WTC11 (cell line): ENCODE results near the gene TEFM. TPM values are rescaled to one million over a fixed set of nuclear protein-coding genes. Genes with fewer than 3 reads are reported as not detected.
A peak's percentile ranks its signal among the peaks of the same experiment; 100 is the strongest.

ENCODE experiments used
- ATF1 ChIP-seq: sonication (generic); formaldehyde crosslinking; IDR thresholded peaks from 2 replicates; pipeline ENCODE4 v1.8.1; 2023; ENCODE audit warnings: mild to moderate bottlenecking, moderate library complexity, missing genetic modification reagents
- CBFB ChIP-seq: sonication (generic); formaldehyde crosslinking; IDR thresholded peaks from 2 replicates; pipeline ENCODE4 v1.8.1; 2022; ENCODE audit warnings: mild to moderate bottlenecking, low read depth, missing genetic modification reagents
- ELF4 ChIP-seq: sonication (generic); formaldehyde crosslinking; IDR thresholded peaks from 2 replicates; pipeline ENCODE4 v1.8.1; 2022; ENCODE audit warnings: low read depth, mild to moderate bottlenecking, moderate library complexity, missing genetic modification reagents
- FOXK1 ChIP-seq: sonication (generic); formaldehyde crosslinking; IDR thresholded peaks from 2 replicates; pipeline ENCODE4 v1.8.0; 2022; ENCODE audit warnings: mild to moderate bottlenecking, moderate library complexity, missing genetic modification reagents
- FOXP1 ChIP-seq: sonication (generic); formaldehyde crosslinking; IDR thresholded peaks from 2 replicates; pipeline ENCODE4 v1.8.0; 2022; ENCODE audit warnings: missing genetic modification reagents, mild to moderate bottlenecking, moderate library complexity, borderline replicate concordance
- GRHL2 ChIP-seq: fragments of 250-450 bp; sonication (Bioruptor Pico); IDR thresholded peaks from 2 replicates; pipeline ENCODE4 v1.8.0; 2022; ENCODE audit warnings: mild to moderate bottlenecking, moderate library complexity; ENCODE audit not compliant: insufficient replicate concordance, severe bottlenecking
- HMGA2 ChIP-seq: fragments of 250-450 bp; sonication (Bioruptor Pico); IDR thresholded peaks from 2 replicates; pipeline ENCODE4 v1.4.0; 2021; ENCODE audit warnings: mild to moderate bottlenecking, moderate library complexity
- IRF2 ChIP-seq: sonication (generic); formaldehyde crosslinking; IDR thresholded peaks from 2 replicates; pipeline ENCODE4 v1.8.0; 2022; ENCODE audit warnings: low read depth, missing genetic modification reagents, borderline replicate concordance
- JAZF1 ChIP-seq: fragments of 250-450 bp; sonication (Bioruptor Pico); IDR thresholded peaks from 2 replicates; pipeline ENCODE4 v1.9.0; 2021; ENCODE audit warnings: moderate library complexity, mild to moderate bottlenecking, inconsistent platforms
- SMAD3 ChIP-seq: sonication (generic); formaldehyde crosslinking; IDR thresholded peaks from 2 replicates; pipeline ENCODE4 v1.8.0; 2022; ENCODE audit warnings: missing genetic modification reagents, mild to moderate bottlenecking, borderline replicate concordance
- SOX15 ChIP-seq: fragments of 250-450 bp; sonication (Bioruptor Pico); IDR thresholded peaks from 2 replicates; pipeline ENCODE4 v1.9.0; 2021; ENCODE audit warnings: mild to moderate bottlenecking
- TCF7 ChIP-seq: sonication (generic); formaldehyde crosslinking; IDR thresholded peaks from 2 replicates; pipeline ENCODE4 v1.8.0; 2022; ENCODE audit warnings: mild to moderate bottlenecking, low read depth, missing genetic modification reagents, moderate library complexity
- ZBTB21 ChIP-seq: sonication (generic); formaldehyde crosslinking; IDR thresholded peaks from 2 replicates; pipeline ENCODE4 v1.8.1; 2023; ENCODE audit warnings: mild to moderate bottlenecking, missing genetic modification reagents, borderline replicate concordance
- total RNA-seq: library from RNA; stranded (reverse); gene quantifications from 3 replicates; pipeline ENCODE4 v1.2.3, GENCODE V29; 2021
- TF ChIP-seq, protein P1 (sequence below): sonication (generic); formaldehyde crosslinking; IDR thresholded peaks from 2 replicates; pipeline ENCODE4 v1.8.1; 2023; ENCODE audit warnings: mild to moderate bottlenecking, missing genetic modification reagents, borderline replicate concordance
- TF ChIP-seq, protein P2 (sequence below): sonication (generic); formaldehyde crosslinking; IDR thresholded peaks from 2 replicates; pipeline ENCODE4 v1.8.0; 2023; ENCODE audit warnings: missing genetic modification reagents, mild to moderate bottlenecking, borderline replicate concordance
- TF ChIP-seq, protein P3 (sequence below): fragments of 250-450 bp; sonication (Bioruptor Pico); IDR thresholded peaks from 2 replicates; pipeline ENCODE4 v1.8.0; 2021; ENCODE audit warnings: mild to moderate bottlenecking
- TF ChIP-seq, protein P4 (sequence below): sonication (generic); formaldehyde crosslinking; IDR thresholded peaks from 2 replicates; pipeline ENCODE4 v1.8.1; 2023; ENCODE audit warnings: mild to moderate bottlenecking, missing genetic modification reagents, moderate library complexity
- TF ChIP-seq, protein P5 (sequence below): fragments of 200-600 bp; IDR thresholded peaks from 2 replicates; pipeline ENCODE4 v1.8.0; 2022; ENCODE audit warnings: antibody characterized with exemption
- TF ChIP-seq, protein P6 (sequence below): sonication (generic); formaldehyde crosslinking; IDR thresholded peaks from 2 replicates; pipeline ENCODE4 v1.8.0; 2023; ENCODE audit warnings: missing genetic modification reagents
- TF ChIP-seq, protein P7 (sequence below): sonication (generic); formaldehyde crosslinking; conservative IDR thresholded peaks from 2 replicates; pipeline ENCODE4 v1.8.1; 2022; ENCODE audit warnings: mild to moderate bottlenecking, missing genetic modification reagents
- TF ChIP-seq, protein P8 (sequence below): sonication (generic); formaldehyde crosslinking; IDR thresholded peaks from 2 replicates; pipeline ENCODE4 v1.8.1; 2023; ENCODE audit warnings: mild to moderate bottlenecking, missing genetic modification reagents, moderate library complexity

TEFM gene
- total RNA-seq, 1 experiment from 2014 or later: 12.3 TPM

DNA sequence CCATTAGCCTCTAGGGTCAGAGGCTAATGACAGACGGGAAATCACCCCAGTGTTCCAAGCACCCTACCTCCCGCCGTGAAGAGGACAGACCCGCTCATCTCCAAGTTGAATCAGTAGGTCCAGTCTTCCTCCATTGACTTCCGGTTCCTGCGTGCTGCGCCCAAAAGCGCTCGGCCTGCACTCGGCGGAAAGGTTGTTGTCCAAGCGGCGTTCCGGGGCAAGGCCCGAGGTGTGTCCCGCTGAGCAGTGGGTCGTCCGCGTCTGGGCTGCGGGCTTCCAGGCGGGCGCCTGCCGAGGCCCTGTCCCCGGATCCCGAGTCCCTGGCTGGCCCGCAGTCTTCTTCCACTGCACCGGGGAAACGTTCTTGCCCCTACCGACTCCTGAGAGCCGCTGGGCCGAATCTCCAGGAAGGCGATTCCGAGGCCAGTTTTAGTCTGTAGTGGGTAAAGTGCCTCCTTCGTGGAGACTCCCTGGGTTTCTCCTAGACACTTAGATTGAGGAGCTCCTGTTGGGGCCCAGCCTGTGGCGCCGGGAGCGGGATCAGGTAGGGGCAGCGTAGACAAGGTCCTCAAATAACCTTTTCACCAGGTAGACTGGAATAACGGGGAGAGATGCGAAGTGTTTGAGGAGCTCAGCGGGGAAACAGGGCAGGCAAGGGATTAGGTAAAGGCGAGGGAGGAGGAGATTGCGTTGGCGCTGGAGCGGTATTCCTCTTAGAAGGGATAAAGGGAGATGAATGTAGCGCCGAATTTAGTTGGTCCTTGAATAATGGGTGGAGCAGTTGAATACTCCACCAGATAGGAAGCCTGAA, at the start of gene TEFM (continued):
- TF ChIP-seq, protein P1, sequence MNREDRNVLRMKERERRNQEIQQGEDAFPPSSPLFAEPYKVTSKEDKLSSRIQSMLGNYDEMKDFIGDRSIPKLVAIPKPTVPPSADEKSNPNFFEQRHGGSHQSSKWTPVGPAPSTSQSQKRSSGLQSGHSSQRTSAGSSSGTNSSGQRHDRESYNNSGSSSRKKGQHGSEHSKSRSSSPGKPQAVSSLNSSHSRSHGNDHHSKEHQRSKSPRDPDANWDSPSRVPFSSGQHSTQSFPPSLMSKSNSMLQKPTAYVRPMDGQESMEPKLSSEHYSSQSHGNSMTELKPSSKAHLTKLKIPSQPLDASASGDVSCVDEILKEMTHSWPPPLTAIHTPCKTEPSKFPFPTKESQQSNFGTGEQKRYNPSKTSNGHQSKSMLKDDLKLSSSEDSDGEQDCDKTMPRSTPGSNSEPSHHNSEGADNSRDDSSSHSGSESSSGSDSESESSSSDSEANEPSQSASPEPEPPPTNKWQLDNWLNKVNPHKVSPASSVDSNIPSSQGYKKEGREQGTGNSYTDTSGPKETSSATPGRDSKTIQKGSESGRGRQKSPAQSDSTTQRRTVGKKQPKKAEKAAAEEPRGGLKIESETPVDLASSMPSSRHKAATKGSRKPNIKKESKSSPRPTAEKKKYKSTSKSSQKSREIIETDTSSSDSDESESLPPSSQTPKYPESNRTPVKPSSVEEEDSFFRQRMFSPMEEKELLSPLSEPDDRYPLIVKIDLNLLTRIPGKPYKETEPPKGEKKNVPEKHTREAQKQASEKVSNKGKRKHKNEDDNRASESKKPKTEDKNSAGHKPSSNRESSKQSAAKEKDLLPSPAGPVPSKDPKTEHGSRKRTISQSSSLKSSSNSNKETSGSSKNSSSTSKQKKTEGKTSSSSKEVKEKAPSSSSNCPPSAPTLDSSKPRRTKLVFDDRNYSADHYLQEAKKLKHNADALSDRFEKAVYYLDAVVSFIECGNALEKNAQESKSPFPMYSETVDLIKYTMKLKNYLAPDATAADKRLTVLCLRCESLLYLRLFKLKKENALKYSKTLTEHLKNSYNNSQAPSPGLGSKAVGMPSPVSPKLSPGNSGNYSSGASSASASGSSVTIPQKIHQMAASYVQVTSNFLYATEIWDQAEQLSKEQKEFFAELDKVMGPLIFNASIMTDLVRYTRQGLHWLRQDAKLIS (CRISPR knock-in tag): peak; percentile 58; the same call in 1 of the 2 replicates
- no peak for TF ChIP-seq GRHL2 (CRISPR knock-in tag)
- TF ChIP-seq SMAD3: peak; percentile 74
- 0 out of 2 replicates have a peak, but pooled peaks have one; percentile 68 for TF ChIP-seq TCF7 (CRISPR knock-in tag)
- TF ChIP-seq, protein P2, sequence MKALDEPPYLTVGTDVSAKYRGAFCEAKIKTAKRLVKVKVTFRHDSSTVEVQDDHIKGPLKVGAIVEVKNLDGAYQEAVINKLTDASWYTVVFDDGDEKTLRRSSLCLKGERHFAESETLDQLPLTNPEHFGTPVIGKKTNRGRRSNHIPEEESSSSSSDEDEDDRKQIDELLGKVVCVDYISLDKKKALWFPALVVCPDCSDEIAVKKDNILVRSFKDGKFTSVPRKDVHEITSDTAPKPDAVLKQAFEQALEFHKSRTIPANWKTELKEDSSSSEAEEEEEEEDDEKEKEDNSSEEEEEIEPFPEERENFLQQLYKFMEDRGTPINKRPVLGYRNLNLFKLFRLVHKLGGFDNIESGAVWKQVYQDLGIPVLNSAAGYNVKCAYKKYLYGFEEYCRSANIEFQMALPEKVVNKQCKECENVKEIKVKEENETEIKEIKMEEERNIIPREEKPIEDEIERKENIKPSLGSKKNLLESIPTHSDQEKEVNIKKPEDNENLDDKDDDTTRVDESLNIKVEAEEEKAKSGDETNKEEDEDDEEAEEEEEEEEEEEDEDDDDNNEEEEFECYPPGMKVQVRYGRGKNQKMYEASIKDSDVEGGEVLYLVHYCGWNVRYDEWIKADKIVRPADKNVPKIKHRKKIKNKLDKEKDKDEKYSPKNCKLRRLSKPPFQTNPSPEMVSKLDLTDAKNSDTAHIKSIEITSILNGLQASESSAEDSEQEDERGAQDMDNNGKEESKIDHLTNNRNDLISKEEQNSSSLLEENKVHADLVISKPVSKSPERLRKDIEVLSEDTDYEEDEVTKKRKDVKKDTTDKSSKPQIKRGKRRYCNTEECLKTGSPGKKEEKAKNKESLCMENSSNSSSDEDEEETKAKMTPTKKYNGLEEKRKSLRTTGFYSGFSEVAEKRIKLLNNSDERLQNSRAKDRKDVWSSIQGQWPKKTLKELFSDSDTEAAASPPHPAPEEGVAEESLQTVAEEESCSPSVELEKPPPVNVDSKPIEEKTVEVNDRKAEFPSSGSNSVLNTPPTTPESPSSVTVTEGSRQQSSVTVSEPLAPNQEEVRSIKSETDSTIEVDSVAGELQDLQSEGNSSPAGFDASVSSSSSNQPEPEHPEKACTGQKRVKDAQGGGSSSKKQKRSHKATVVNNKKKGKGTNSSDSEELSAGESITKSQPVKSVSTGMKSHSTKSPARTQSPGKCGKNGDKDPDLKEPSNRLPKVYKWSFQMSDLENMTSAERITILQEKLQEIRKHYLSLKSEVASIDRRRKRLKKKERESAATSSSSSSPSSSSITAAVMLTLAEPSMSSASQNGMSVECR (CRISPR knock-in tag): peak; percentile 46; the same call in 1 of the 2 replicates
- no peak for TF ChIP-seq HMGA2
- peak; percentile 96 for TF ChIP-seq CBFB (CRISPR knock-in tag)
- TF ChIP-seq SOX15 (CRISPR knock-in tag): no peak
- TF ChIP-seq, protein P3, sequence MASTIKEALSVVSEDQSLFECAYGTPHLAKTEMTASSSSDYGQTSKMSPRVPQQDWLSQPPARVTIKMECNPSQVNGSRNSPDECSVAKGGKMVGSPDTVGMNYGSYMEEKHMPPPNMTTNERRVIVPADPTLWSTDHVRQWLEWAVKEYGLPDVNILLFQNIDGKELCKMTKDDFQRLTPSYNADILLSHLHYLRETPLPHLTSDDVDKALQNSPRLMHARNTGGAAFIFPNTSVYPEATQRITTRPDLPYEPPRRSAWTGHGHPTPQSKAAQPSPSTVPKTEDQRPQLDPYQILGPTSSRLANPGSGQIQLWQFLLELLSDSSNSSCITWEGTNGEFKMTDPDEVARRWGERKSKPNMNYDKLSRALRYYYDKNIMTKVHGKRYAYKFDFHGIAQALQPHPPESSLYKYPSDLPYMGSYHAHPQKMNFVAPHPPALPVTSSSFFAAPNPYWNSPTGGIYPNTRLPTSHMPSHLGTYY (CRISPR knock-in tag): no peak
- no peak for TF ChIP-seq ELF4 (CRISPR knock-in tag)
- no peak for TF ChIP-seq JAZF1
- TF ChIP-seq, protein P4, sequence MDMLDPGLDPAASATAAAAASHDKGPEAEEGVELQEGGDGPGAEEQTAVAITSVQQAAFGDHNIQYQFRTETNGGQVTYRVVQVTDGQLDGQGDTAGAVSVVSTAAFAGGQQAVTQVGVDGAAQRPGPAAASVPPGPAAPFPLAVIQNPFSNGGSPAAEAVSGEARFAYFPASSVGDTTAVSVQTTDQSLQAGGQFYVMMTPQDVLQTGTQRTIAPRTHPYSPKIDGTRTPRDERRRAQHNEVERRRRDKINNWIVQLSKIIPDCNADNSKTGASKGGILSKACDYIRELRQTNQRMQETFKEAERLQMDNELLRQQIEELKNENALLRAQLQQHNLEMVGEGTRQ (CRISPR knock-in tag): peak; percentile 30; the same call in 1 of the 2 replicates
- TF ChIP-seq FOXK1 (CRISPR knock-in tag): peak; percentile 97
- TF ChIP-seq, protein P5, sequence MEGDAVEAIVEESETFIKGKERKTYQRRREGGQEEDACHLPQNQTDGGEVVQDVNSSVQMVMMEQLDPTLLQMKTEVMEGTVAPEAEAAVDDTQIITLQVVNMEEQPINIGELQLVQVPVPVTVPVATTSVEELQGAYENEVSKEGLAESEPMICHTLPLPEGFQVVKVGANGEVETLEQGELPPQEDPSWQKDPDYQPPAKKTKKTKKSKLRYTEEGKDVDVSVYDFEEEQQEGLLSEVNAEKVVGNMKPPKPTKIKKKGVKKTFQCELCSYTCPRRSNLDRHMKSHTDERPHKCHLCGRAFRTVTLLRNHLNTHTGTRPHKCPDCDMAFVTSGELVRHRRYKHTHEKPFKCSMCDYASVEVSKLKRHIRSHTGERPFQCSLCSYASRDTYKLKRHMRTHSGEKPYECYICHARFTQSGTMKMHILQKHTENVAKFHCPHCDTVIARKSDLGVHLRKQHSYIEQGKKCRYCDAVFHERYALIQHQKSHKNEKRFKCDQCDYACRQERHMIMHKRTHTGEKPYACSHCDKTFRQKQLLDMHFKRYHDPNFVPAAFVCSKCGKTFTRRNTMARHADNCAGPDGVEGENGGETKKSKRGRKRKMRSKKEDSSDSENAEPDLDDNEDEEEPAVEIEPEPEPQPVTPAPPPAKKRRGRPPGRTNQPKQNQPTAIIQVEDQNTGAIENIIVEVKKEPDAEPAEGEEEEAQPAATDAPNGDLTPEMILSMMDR: no peak
- no peak for TF ChIP-seq IRF2 (CRISPR knock-in tag)
- peak; percentile 77; the same call in 1 of the 2 replicates for TF ChIP-seq ZBTB21 (CRISPR knock-in tag)
- TF ChIP-seq FOXP1 (CRISPR knock-in tag): peak; percentile 89; the same call in 1 of the 2 replicates
- TF ChIP-seq, protein P6, sequence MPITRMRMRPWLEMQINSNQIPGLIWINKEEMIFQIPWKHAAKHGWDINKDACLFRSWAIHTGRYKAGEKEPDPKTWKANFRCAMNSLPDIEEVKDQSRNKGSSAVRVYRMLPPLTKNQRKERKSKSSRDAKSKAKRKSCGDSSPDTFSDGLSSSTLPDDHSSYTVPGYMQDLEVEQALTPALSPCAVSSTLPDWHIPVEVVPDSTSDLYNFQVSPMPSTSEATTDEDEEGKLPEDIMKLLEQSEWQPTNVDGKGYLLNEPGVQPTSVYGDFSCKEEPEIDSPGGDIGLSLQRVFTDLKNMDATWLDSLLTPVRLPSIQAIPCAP (CRISPR knock-in tag): no peak
- TF ChIP-seq, protein P7, sequence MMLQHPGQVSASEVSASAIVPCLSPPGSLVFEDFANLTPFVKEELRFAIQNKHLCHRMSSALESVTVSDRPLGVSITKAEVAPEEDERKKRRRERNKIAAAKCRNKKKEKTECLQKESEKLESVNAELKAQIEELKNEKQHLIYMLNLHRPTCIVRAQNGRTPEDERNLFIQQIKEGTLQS: no peak
- TF ChIP-seq, protein P8, sequence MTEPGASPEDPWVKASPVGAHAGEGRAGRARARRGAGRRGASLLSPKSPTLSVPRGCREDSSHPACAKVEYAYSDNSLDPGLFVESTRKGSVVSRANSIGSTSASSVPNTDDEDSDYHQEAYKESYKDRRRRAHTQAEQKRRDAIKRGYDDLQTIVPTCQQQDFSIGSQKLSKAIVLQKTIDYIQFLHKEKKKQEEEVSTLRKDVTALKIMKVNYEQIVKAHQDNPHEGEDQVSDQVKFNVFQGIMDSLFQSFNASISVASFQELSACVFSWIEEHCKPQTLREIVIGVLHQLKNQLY (CRISPR knock-in tag): 0 out of 2 replicates have a peak, but pooled peaks have one; percentile 47
- 0 out of 2 replicates have a peak, but pooled peaks have one; percentile 54 for TF ChIP-seq ATF1 (CRISPR knock-in tag)
